Hepatocyte (in vitro differentiated cells): ENCODE data around the gene HEPHL1.

Experiments used
- EZH2phosphoT487 ChIP-seq: fragments of 200-600 bp; sonication (generic); IDR thresholded peaks from one replicate; pipeline ENCODE4 v1.6.1; 2018; ENCODE audit warnings: antibody characterized with exemption, mild to moderate bottlenecking, low read depth, moderate library complexity; ENCODE audit not compliant: unreplicated experiment, severe bottlenecking
- TF ChIP-seq, protein P1 (sequence below): fragments of 200-600 bp; sonication (generic); IDR thresholded peaks from 2 replicates; pipeline ENCODE4 v1.5.1; 2016; ENCODE audit warnings: antibody characterized with exemption, mild to moderate bottlenecking; ENCODE audit not compliant: poor library complexity

DNA sequence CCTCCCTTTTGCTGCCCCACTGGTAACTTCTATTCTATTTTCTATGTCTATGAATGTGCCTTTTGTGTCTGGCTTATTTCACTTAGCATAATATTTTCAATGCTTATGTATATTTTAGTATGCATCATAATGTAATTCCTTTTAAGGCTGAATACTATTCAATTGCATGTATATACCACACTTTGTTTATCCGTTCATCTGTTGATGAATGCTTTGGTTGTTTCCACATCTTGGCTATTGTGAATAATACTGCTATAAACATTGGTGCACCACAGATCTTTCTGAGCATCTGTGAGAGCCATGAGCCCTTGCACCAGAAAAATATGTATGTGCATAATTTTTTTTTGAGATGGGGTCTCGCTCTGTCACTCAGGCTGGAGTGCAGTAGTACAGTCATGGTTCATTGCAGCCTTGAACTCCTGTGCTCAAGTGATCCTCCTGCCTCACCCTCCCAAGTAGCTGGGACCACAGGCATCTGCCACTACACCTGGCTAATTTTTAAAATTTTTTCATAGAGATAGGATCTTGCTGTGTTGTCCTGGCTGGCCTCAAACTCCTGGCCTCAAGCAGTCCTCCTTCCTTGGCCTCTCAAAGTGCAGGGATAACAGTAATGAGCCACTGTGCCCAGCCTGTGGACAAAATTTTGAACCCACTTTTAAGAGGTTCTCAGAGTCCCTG, 27.0 kb downstream of the HEPHL1 start:
- TF ChIP-seq, protein P1, sequence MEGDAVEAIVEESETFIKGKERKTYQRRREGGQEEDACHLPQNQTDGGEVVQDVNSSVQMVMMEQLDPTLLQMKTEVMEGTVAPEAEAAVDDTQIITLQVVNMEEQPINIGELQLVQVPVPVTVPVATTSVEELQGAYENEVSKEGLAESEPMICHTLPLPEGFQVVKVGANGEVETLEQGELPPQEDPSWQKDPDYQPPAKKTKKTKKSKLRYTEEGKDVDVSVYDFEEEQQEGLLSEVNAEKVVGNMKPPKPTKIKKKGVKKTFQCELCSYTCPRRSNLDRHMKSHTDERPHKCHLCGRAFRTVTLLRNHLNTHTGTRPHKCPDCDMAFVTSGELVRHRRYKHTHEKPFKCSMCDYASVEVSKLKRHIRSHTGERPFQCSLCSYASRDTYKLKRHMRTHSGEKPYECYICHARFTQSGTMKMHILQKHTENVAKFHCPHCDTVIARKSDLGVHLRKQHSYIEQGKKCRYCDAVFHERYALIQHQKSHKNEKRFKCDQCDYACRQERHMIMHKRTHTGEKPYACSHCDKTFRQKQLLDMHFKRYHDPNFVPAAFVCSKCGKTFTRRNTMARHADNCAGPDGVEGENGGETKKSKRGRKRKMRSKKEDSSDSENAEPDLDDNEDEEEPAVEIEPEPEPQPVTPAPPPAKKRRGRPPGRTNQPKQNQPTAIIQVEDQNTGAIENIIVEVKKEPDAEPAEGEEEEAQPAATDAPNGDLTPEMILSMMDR: no peak
- TF ChIP-seq EZH2phosphoT487: no peak
